HG03432 (cell line): Measurements from ENCODE around the gene PPM1B.
A peak's percentile ranks its signal among the peaks of the same experiment; 100 is the strongest.
"Not testable (repeated sequence)": the region's sequence is repeated elsewhere in the genome, so short reads cannot be mapped to it uniquely, and the experiment has no call there.

ENCODE experiments used
- ATAC-seq: cut with Tn5 transposase; IDR thresholded peaks from one replicate; pipeline ENCODE4 v1.9.1; 2021; ENCODE audit warnings: mild to moderate bottlenecking, moderate library complexity; ENCODE audit not compliant: unreplicated experiment

PPM1B gene

GRCh38 chr2:44246840-44247369 lies 78.2 kb downstream of the PPM1B start:
- ATAC-seq, result no peak

DNA sequence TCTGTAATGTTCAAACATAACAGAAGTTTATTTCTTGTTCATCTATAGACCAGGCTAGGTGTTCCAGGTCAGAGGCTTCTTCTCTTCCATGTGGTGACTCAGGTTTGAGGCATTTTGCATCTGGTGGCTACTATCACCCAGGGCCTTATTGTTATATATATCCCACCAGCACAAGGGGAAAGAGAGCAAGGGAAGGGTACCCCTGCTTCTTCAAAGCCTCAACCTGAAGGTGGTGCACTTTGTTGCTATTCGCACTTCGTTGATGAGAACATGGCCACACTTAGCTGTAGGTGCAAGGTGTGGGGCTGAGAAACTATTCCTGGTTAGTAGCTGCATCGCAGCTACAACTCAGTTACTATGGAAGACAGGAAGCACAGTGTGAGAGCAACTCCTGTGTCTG lies 79.2 kb downstream of the PPM1B start:
- ATAC-seq, result no peak

DNA sequence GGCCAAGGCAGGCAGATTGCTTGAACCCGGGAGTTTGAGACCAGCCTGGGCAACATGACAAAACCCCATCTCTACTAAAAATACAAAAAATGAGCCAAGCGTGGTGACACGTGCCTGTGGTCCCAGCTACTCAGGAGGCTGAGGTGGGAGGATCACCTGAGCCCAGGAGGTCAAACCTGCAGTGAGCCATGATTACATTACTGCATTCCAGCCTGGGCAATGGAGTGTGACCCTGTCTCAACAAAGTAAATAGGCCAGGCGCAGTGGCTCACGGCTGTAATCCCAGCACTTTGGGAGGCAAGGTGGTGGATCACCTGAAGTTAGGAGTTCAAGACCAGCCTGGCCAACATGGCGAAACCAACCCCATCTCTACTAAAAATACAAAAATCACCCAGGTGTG lies 80.6 kb downstream of the PPM1B start:
- ATAC-seq, result not testable (repeated sequence)

- ATAC-seq, result peak; percentile 63
These were observed 81.7 kb downstream of the PPM1B start for GRCh38 chr2:44250376-44250775.

DNA sequence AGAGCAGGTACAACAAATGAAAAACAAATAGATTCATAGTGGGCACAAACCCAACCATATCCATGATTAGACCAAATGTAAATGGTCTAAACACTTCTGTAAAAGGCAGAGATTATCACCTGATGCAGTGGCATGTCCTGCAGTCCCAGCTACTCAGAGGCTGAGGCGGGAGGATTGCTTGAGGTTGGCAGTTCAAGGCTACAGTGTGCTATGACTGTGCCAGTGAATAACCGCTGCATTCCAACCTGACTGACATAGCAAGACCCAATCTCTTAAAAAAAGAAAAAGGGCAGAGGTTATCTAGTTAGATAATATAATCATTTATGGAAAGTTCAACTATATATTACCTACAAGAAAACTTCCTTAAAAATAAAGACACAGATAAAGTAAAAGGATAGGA lies 85.3 kb downstream of the PPM1B start:
- ATAC-seq, result no peak

DNA sequence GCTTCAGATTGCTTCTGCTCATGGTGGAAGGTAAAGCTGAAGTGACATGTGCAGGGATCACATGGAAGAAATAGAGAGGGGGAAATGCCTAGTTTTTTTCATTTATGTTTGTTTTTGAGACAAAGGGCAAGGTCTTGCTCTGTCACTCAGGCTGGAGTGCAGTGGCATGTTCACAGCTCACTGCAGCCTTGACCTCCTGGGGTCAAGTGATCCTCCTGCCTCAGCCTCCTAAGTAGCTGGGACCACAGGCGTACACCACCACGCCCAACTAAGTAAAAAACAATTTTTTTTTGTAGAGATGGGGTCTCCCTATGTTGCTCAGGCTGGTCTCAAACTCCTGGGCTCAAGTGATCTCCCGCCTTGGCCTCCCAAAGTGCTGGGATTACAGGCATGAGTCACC lies 87.0 kb downstream of the PPM1B start:
- ATAC-seq, result not testable (repeated sequence)

GRCh38 chr2:44257802-44258201 lies 89.1 kb downstream of the PPM1B start:
- ATAC-seq, result not testable (repeated sequence)

GRCh38 chr2:44267269-44267795 lies 98.7 kb downstream of the PPM1B start:
- no peak for ATAC-seq

- ATAC-seq, result no peak
These were observed 99.3 kb downstream of the PPM1B start for GRCh38 chr2:44267796-44268648.

DNA sequence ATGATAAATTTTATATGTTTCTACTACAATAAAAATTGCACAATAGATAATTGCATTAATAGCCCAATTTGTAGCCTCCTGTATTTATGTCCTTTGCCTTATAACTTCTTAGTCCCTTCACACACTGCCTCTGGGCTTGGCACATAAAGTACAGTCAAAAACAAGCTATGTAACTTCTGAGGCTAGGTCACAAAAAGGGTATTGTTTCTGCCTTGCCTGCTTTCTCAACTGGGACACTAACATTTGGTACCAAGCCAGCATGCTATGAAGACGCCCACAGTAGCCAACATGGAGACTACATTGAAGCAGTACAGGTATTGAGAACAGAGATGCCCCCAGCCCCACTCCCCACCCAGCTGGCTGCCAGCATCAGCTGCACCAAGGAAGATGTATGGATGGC lies 101.2 kb downstream of the PPM1B start:
- no peak for ATAC-seq

GRCh38 chr2:44271296-44271695 lies 102.6 kb downstream of the PPM1B start:
- ATAC-seq, result no peak

DNA sequence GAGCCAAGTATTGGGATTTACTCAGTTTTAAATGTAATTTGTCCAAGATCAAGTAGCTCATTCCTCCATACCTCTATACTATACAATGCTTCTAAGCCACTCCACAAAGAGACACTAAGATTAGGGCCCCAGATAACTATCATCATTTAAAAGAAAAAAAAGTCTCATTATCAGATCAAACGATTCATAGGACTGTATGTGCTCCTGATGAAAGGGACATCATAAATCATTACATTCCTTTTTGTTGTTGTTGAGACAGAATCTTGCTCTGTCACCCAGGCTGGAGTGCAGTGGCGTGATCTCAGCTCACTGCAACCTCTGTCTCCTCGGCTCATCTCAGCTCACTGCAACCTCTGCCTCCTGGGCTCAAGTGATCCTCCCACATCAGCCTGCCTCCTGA lies 104.4 kb downstream of the PPM1B start:
- no peak for ATAC-seq

DNA sequence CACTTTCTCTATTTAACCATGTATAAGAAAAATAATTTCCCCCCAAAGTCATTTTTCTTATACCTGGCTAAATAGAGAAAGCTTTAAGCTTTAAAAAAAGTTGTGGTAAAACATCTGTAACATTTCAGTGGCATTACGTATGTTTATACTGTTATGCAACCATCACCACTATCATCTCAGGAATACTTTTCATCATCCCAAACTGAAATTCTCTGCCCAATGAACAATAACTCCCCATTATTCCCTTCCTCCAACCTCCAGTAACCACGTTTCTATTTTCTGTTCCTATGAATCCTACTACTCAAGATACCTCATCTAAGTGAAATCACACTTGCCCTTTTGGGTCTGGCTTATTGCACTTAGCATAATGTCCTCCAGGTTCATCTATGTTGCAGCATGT lies 104.9 kb downstream of the PPM1B start:
- no peak for ATAC-seq

- ATAC-seq, result no peak
These were observed 107.2 kb downstream of the PPM1B start for GRCh38 chr2:44275927-44276303.

GRCh38 chr2:44277541-44277940 lies 108.9 kb downstream of the PPM1B start:
- no peak for ATAC-seq

DNA sequence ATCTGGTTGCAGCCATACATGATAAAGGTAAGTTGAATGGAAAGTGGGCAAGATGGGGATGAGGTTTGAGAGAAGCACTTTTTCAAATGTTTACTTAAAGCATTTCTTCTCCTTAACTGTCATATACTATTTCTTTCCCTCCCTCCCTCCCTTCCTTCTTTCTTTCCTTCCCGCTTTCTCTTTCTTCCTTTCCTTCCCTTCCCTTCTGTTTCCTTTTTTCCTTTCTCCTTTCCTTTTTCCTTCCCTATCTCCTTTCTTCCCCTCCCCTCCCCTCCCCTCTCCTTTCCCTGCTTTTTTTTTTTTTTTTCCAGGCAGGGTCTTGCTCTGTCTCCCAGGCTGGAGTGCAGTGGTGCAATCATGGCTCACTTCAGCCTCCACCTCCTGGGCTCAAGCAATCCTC lies 112.2 kb downstream of the PPM1B start:
- no peak for ATAC-seq
